ENCODE measurements around the gene TLE2. TPM values are rescaled to one million over a fixed set of nuclear protein-coding genes. Genes with fewer than 3 reads are reported as not detected.
A peak's percentile ranks its signal among the peaks of the same experiment; 100 is the strongest.

Gene TLE2
- total and polyA plus RNA-seq, 9 of the 15 experiments (the other 6 are each of a cell fraction or from before 2014, with no cell fraction given): 0.35 to 13.1 (median 6.2) TPM

GRCh38 chr19:3075605-3076431, 46.7 kb upstream of the TLE2 start (continued):
- TF ChIP-seq CC2D1A (IDR thresholded peaks at IDR 0.05) (0 out of 2 replicates have a peak, but pooled peaks have one; percentile 58), SREBF2 (CRISPR knock-in tag; IDR thresholded peaks at IDR 0.05) (no peak), SP2 (IDR thresholded peaks at IDR 0.05; ENCODE audit: extremely low read depth, low read depth, low read length, poor library complexity, severe bottlenecking) (no peak), GTF2F1 (IDR thresholded peaks at IDR 0.05; ENCODE audit: low read depth, low read length) (no peak), RBFOX2 (IDR thresholded peaks at IDR 0.05; ENCODE audit: low read depth, low read length) (0 out of 2 replicates have a peak, but pooled peaks have one; percentile 20), CREB1 (IDR thresholded peaks at IDR 0.05) (no peak), CREB1 (CRISPR knock-in tag; IDR thresholded peaks at IDR 0.05) (peak; percentile 43; the same call in 1 of the 2 replicates), GATAD2A (IDR thresholded peaks at IDR 0.05) (0 out of 2 replicates have a peak, but pooled peaks have one; percentile 53), TEAD1 (CRISPR knock-in tag; IDR thresholded peaks at IDR 0.05) (0 out of 4 replicates have a peak, but pooled peaks of 1 of the 2 experiments have one; percentile 57), HCFC1 (IDR thresholded peaks at IDR 0.05; ENCODE audit: low read depth, low read length) (no peak), ZNF146 (CRISPR knock-in tag; IDR thresholded peaks at IDR 0.05; ENCODE audit: unreplicated experiment) (no peak), ZNF79 (CRISPR knock-in tag; IDR thresholded peaks at IDR 0.05; ENCODE audit: low read depth) (no peak), ZNF830 (CRISPR knock-in tag; IDR thresholded peaks at IDR 0.05) (no peak), NRF1 (conservative IDR thresholded peaks at IDR 0.05 in 1 of 2, IDR thresholded peaks at IDR 0.05 in 1 of 2) (peak; percentile 38 to 51), ZNF232 (CRISPR knock-in tag; IDR thresholded peaks at IDR 0.05) (no peak), CREBBP (IDR thresholded peaks at IDR 0.05; ENCODE audit: low read depth, low read length) (no peak), MAFK (IDR thresholded peaks at IDR 0.05; ENCODE audit: low read length) (no peak), GATA2 (CRISPR knock-in tag; IDR thresholded peaks at IDR 0.05) (peak; percentile 47), LARP7 (IDR thresholded peaks at IDR 0.05) (no peak), TFAP4 (CRISPR knock-in tag; IDR thresholded peaks at IDR 0.05; ENCODE audit: borderline replicate concordance) (peak; percentile 50; the same call in 1 of the 2 replicates), CCNT2 (IDR thresholded peaks at IDR 0.05; ENCODE audit: borderline replicate concordance, extremely low read depth, insufficient read length, low read depth, low read length) (peak; percentile 43), KLF16 (IDR thresholded peaks at IDR 0.05) (0 out of 2 replicates have a peak, but pooled peaks have one; percentile 14), E2F6 (IDR thresholded peaks at IDR 0.05; ENCODE audit: borderline replicate concordance in 1 of 2, extremely low read depth in 1 of 2, insufficient read depth in 1 of 2, insufficient read length in 1 of 2, low read depth in 1 of 2, low read length in 1 of 2, poor library complexity in 1 of 2, severe bottlenecking in 1 of 2) (peak in 1 of 2 experiments; percentile 29), PURB (CRISPR knock-in tag; IDR thresholded peaks at IDR 0.05; ENCODE audit: low read depth) (no peak)
- TF ChIP-seq, protein P1, sequence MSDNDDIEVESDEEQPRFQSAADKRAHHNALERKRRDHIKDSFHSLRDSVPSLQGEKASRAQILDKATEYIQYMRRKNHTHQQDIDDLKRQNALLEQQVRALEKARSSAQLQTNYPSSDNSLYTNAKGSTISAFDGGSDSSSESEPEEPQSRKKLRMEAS (CRISPR knock-in tag; IDR thresholded peaks at IDR 0.05): peak; percentile 77
- TF ChIP-seq, protein P2, sequence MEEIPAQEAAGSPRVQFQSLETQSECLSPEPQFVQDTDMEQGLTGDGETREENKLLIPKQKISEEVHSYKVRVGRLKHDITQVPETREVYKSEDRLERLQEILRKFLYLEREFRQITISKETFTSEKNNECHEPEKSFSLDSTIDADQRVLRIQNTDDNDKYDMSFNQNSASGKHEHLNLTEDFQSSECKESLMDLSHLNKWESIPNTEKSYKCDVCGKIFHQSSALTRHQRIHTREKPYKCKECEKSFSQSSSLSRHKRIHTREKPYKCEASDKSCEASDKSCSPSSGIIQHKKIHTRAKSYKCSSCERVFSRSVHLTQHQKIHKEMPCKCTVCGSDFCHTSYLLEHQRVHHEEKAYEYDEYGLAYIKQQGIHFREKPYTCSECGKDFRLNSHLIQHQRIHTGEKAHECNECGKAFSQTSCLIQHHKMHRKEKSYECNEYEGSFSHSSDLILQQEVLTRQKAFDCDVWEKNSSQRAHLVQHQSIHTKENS (CRISPR knock-in tag; IDR thresholded peaks at IDR 0.05): no peak
